IPS DF 19.7 (cell line): ENCODE data around the gene PSMB3.

ENCODE experiments used
- DNase-seq: peaks from one replicate; pipeline ENCODE4 v3.0.0-alpha.2; 2013; ENCODE audit warnings: low read depth, low spot score

The PSMB3 gene

DNA sequence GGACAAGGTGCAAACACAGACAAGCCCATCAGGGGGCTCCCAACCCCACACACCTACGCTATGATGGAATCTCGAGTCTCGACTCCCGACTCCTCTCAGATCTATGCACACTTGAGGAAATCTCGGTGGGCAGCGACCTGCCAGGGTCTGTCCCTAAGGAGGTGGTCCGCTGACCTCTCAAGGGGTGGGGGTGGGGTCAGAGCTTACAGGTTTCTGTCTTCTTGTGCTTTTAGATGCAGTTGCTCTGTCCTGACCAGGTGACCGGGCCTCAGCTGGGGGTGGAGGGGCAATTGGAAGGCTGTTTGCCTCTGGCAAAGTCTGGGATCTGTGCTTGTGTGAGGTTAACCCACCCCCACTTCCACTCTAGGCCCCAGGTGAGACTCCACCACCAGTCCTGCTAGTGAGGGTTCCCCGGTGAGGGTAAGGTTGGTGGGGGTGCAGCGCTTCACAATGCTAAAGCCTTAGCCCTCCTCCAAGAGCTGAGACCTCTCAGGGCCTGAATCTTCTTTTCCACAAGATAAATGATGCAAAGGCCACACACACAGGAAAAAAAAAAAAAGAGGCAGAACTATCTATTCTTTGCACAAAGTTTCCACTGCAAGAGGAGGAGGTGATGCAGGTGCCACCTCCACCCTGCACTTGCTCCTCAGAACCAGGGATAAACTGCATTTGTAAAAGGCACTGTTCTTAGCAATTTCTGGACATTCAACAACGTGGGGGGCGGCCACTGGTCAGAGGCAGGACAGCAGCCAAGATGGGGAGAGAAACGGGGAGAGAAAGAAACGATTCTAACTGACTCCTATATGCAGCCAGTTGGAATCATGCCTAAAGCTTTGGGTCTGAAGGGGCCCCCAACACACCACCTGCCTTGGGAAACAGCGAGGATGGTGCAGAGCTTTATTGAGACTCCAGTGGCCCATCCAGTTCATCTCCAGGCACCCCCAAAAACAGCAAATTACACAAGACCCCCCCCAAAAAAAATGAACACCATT is 18.3 kb upstream of the PSMB3 start:
- no peak for DNase-seq

DNA sequence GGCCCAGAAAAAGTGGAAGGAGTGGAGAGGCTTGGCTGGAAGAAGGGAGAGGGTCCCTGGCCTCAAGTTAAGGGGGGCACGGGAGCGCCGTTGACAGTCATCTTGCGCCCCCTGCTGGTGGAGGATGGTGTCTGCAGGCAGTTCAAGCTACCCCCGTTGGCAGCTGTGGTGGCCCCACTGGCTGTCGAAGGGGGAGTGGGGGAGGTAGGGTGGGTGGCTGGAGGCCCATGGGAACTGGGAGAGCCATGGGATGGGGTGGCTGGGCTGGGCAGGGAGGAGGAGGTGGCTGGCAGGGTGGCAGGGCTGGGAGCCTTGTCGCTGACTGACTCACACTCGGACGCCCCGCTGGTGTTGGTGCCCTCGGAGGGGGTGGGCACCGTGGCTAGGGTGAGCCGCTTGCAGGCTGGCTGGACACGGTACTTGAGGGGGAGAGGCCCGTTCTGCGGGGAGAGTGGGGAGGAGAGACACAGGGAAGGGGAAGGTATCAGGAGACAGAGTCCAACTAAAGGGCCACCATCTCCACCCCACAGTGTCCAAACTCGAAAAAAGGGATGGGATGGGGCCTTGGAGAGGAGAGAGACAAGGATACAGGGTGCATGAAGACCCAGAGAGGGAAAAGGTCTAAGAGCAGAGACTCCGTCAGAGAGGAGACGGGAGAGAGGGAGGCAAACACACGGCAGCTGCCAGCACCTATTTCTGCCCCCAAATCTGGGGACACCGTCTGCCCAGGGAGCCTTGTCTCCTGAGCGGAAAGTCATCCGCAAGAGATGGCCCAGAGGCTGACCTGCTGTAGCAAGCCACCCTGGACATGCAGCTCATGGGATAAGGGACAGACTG is 17.2 kb upstream of the PSMB3 start:
- no peak for DNase-seq

GRCh38 chr17:38738007-38738662 is 14.4 kb upstream of the PSMB3 start:
- no peak for DNase-seq

GRCh38 chr17:38738686-38739085 is 13.9 kb upstream of the PSMB3 start:
- DNase-seq, result no peak

DNA sequence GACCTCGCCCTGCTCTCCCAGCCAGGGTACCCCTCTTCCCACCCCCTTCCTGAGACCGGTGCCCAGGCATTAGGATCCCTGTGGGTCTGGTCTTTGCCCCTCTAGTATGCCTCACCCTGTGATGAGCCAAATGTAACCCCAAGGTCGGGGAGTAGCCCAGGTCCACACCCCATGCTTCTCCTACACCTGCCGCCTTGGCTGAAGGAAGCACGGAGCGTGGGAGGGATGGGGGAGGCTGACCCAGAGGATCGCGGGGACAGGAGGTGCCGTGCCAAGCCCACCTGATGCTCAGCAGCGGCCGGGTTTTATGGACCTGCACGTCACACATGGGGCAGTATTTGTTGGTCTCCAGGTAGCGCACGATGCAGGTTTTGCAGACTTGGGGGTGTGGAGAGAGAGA is 13.2 kb upstream of the PSMB3 start:
- no peak for DNase-seq

GRCh38 chr17:38740044-38740443 is 12.5 kb upstream of the PSMB3 start:
- DNase-seq, result no peak

DNA sequence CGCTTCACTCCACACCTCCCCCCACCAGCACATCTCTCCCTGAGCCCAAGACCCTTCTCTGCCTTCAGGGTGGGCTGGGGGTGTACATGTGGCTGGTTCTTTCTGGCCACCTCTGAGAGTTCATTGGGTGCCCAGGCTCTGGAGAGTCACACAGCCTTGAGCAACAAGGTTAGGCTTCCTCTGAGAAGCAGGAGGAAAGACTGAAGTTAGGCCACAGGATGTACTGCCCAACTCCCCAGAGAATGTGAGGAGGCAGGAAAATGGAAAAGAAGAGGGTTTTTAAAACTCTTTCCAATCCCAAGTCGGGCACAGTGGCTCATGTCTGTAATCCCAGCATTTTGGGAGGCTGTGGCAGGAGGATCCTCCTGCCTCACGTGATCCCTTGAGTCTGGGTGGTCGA is 11.7 kb upstream of the PSMB3 start:
- no peak for DNase-seq

DNA sequence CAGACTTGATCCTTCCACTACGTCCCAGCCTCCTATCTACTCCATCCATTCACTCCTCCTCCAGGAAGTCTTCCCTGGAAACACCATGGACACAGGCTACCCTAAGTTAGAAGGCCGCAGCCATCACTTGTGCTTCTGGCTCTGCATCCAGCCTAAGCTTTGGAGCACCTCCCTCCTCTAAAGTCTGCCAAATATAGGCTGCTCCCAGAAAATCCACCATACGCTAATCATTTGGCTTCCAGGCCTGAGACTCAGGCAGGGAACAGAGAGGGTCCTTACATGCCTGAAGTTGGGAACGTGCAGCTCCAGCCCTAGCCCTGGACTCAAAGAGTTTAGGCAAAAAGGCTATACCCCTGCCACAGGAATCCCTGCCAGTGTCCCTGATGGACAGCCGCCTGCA is 11.1 kb upstream of the PSMB3 start:
- no peak for DNase-seq

DNA sequence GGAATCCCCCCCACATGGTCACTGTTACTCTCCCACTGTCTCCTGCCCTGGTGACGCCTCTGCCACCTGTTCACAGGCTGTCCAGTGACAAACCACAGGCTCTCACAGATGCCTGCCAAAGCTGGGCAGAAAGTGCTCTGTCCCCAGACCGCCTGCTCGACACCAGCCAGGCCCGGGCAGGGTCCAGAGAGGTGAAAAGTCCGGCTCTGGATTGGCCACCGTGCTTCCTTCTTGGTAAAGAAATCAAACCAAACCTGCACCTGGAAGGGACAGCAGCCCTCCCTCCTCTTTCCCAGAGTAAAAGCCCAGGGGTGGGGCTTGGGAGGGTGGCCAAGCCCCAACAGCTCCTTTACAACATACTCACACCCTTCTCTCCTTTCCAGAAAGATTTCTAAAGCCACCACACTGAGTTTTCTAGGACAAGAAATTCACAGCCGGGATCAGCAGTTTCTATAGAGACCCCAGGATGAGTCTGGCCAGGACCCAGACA is 10.6 kb upstream of the PSMB3 start:
- DNase-seq, result no peak

DNA sequence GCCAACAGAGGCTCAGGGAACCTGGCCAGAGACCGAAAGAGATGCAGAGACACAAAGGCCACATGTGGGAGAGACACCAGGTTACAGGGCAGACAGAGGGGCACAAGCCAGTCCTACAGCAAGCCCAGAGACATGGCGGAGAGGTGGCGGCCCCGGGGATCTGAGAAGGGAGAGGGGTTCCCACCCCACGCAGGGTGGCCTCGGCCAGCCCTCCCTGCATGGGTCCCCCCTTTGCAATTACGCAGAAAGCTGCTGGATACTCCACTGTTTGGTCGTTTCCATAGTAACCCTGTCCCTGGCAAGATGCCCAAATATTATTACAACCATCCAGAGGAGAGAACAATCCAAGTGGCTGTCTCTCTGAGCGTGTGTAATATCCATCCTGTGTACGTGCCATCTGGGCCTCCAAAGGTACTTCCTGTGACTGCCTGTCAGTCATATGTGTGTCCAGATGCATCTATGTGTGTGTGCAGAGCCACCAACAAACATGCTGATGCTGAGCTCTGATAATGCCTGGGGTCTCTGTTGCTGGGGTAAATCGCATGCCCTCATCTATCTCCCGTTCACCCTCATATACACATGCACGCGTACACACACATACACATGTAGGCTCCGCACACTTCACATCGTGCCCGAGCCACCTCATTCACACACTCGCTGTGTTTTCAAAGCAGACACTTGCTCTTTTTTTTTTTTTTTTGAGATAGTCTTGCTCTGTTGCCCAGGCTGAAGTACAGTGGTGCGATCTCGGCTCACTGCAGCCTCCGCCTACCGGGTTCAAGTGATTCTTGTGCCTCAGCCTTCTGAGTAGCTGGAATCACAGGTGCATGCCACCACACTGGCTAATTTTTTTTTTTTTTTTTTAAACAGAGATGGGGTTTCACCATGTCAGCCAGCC is 9.9 kb upstream of the PSMB3 start:
- DNase-seq, result no peak

GRCh38 chr17:38743556-38744171 is 8.9 kb upstream of the PSMB3 start:
- DNase-seq, result no peak

- DNase-seq, result no peak
Observed at GRCh38 chr17:38745545-38745944, 7.0 kb upstream of the PSMB3 start.

GRCh38 chr17:38746004-38746848 is 6.3 kb upstream of the PSMB3 start:
- no peak for DNase-seq

DNA sequence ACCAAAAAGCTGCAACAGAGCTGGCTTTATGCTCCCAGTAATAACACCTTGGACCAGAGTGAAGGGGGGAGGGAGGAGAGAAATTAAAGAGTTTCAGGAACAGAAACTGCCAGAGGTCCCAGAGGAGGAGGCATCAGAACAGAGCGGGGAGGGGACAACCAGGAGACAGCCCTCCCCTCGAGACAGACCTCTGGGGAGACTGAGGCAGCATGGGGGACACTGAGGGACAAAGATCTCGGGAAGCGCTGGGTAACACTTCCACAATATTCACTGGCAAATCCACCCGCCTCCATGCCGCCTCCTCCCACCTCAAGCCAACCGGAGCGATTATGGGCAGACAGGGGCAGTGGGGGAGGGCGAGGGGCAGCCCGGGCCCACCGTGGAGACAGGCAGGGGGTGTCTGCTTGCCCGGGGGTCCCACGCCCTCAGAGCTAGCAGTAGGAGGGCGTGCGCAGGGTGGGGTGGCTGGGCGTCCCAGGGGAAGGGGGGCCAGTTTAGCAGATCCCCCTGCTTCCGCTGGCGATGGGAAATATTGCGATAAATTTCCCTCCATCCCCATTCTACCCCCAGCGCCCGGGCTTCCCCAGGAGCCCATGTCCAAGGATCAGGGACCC is 5.6 kb upstream of the PSMB3 start:
- no peak for DNase-seq

- DNase-seq, result no peak
Observed at GRCh38 chr17:38747463-38748148, 4.9 kb upstream of the PSMB3 start.

GRCh38 chr17:38748149-38748891 is 4.2 kb upstream of the PSMB3 start, which contains the start of gene PCGF2:
Gene PCGF2 (minus strand): TSS chr17:38748336. CDS start chr17:38740402, 7,934 bp downstream.
- DNase-seq, result peak; percentile 84

GRCh38 chr17:38748892-38749222 is 3.7 kb upstream of the PSMB3 start:
- no peak for DNase-seq
